Glomerular visceral epithelial cell (primary cell): ENCODE data around the gene ZFAND2B.
"Not testable (repeated sequence)": the region's sequence is repeated elsewhere in the genome, so short reads cannot be mapped to it uniquely, and the experiment has no call there.

Source experiments
- DNase-seq: peaks from one replicate; pipeline ENCODE4 v3.0.0-alpha.2; 2016; ENCODE audit errors: extremely low spot score

The ZFAND2B gene

DNA sequence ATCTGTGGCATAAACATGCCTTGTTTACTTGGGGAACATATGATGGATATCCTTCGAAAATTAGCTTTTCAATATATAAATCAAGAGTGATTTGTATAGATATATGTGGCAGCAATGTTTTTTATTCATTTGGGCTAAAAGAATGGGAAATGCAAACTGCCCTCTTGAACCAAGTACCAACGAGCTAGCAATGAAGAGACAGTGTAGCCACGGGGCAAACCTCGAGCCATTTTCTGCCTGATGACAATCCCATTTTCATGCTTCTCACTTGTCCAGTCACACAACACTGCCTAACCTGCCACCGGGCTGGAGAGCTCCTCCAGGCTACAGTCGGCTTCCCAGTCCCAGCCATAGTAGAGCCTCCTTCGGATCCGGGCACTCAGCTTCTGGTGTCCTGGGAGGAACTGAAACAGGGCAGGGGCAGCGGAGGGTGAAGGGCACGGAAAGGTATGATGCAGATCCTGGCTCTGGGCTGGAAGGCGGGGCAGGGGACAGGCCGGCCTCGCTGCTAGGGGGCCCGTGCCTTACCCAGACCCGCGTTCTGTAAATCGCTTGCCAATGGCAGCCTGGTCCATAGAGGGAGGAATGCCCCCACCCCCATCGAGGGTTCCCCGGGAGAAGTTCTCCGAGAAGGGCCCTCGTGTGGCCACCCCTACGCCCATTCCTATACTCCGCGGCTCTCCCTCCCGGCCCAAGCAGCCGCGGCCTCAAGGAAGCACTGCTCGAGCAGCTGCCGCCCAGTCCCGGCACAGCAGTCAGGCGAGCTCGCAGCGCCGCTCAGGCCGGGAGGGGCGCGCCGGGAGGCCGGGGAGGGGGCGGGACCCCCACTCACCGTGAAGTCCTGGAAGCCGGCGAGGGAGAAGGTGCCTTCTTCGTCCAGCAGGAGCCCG lies 30.4 kb upstream of the ZFAND2B start:
- peak; percentile 54 for DNase-seq

DNA sequence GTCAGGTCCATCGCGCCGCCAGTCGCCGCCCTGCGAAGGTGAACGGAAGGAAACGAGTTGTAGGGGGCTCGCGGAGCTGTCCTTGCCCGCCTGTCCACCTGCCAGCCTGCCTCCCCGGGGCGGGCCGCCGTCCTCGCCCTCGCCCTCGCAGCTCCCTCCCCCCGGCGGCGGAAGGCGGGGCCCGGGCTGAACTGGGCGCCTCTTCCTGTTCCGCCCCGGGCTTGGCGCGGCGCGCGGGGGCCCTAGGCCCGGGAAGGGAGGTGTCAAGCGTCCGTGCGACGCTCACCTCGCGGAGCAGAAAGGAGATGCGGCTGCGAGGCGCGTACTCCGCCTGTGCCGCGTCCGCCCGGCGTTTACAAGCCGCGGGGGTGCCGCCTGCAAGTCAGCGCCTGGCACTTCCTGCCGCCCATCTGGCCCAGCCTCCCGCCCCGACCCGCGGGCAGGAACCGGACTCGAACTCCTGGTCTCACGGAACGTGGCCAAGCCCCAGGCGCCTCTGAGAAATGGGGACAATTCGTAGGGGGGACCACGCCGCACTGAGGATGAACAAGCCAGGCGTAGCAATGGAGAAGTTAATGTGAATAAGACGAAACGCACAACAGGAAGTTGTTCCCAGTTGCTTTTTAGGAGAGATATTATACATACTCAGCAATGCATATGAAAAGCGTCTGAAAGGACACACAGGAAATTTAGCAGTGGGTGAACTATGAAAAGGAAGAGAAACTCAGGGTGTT lies 29.6 kb upstream of the ZFAND2B start, which contains the start of gene CNPPD1:
TSS of gene CNPPD1 (minus strand) at position 108 of the 734 bp plus-strand sequence. CDS start at position 11, 97 bp downstream.
- DNase-seq, result peak; percentile 93

DNA sequence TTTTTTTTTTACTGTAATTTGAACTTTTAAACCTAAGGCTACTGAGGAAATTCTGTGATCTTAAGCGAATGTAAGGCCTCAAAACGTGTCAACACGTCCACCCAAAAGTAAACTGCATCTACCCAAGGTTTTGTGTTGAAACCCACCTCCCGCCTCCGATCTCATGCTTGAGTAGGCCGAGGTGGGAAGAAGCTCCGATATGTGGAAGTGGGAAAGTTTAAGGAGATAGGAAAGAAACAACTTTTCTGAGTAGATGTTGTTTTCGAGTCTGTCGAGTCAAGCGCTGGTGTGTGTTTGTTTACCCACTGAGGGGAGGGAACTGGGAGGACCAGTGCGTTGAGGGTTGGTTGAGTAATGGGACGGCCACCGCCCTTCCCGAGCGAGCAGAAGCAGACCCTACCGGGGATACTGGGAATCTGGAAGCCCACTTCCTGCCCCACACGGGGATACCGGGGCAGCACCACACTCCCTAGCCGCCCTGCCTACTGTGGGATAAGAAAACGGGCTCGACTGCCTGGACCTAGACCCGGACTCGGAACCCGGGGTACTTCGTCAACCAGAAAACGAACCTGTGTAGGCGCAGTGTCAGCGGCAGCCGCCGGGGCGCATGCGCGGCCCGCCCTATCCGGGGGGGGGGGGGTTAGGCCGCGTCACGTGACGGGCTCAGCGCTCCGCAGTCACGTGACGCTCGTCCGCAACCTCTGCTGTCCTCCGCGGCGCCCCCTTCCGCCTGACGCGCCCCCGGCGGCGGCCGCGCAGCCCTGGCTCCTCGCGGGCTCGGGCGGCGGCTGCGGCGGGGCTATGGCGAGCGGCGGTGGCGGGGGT lies 28.8 kb upstream of the ZFAND2B start, which contains the start of gene RETREG2:
TSS of gene RETREG2 (plus strand) at position 724 of the 825 bp plus-strand sequence. CDS start at position 802, 78 bp downstream.
- DNase-seq, result peak; percentile 94

DNA sequence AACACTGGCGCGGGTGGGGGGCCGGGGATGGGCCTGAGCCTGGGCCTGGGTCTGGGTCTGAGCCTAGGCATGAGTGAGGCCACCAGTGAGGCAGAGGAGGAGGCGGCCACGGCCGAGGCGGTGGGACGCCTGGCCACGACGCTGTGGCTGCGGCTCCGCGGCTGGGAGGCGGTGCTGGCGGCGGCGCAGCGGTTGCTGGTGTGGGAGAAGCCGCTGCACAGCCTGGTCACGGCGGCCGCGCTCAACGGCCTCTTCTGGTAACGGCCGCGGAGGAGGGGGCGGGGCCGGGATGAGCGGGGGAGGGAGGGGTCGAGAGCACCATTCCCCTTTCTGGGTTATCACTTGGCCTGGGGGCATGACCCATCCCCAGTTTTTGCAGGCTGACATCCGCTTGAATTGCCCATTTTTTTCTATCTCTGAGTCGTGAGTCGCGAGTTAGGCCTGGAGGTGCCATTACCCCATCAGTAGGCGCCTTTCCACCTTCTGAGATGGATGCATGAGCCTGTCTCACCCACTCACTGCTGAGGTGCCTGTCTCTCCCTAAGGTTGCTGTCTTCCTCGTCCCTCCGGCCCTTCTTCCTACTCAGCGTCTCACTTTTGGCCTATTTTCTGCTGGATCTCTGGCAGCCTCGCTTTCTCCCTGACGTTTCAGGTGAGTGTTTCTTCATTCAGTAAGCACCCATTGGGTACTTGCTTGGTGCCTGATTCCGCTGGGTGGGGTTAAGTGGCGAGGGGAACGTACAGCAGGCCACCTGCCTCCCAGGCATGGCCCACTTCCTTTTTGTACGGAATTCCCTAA lies 28.0 kb upstream of the ZFAND2B start:
- DNase-seq, result peak; percentile 47

DNA sequence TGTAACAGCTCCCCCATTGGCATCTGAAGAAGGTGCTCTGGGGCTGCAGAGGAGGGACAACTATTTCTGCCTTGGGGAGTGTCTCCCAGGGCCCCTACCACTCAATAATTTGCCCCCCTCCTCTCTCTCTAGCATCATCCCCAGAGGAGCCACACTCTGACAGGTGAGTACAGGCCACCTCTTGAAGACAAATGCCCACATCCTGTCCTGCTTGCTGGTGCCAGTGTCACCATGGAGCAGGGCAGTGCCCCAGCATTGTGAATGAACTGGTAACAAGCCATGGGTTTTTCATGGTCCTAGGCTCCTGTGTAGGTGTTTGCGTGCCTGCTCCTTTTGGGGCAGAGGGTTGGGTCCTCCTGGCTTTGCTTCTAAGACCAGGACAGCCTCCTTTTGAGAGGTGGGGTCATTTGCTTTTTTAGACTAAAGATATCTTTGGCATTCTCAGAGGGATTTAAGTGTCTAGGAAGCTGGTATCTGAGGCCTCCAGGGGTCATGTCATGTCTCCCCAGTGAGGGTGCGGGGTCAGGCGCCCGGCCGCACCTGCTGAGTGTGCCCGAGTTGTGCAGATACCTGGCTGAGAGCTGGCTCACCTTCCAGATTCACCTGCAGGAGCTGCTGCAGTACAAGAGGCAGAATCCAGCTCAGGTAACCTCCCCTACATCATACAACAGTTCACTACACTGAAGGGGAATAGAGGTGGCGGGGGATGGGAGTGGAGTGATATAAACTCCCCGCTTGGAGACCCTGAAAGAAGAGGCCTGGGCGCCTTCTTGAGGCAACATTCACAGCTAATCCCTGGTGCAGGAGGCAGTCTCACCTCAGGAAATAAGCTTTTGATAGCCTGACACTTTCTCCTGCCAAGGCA lies 26.7 kb upstream of the ZFAND2B start:
- no peak for DNase-seq

DNA sequence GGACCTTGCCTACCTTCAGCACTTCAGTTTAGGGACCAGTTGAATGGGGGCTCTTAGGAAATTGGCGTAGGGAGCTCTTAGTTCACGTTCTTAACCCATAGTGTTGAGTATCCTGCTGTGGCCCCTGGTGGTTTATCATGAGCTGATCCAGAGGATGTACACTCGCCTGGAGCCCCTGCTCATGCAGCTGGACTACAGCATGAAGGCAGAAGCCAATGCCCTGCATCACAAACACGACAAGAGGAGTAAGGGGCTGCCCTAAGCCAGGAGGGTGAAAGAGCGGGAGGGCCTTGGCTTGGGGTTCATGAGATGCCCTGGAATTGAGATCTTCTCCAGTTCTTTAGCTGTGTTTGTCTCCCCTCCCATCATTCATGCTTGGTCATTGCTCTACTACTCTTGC lies 25.6 kb upstream of the ZFAND2B start:
- no peak for DNase-seq

DNA sequence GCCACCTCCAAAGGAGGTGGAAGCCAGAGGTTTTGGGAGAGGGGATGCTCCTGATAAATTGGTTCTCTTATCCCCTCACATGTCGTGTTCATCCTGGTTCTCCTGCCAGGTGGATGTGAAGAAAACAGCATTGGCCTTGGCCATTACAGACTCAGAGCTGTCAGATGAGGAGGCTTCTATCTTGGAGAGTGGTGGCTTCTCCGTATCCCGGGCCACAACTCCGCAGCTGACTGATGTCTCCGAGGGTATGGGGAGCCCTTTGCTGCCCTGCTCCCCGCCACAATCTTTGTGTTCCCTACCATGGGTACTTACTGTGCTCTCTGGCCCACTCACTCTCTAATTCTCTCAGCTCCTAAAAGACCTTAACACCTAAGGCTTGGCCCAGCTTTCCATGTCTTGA lies 25.1 kb upstream of the ZFAND2B start:
- DNase-seq, result no peak

DNA sequence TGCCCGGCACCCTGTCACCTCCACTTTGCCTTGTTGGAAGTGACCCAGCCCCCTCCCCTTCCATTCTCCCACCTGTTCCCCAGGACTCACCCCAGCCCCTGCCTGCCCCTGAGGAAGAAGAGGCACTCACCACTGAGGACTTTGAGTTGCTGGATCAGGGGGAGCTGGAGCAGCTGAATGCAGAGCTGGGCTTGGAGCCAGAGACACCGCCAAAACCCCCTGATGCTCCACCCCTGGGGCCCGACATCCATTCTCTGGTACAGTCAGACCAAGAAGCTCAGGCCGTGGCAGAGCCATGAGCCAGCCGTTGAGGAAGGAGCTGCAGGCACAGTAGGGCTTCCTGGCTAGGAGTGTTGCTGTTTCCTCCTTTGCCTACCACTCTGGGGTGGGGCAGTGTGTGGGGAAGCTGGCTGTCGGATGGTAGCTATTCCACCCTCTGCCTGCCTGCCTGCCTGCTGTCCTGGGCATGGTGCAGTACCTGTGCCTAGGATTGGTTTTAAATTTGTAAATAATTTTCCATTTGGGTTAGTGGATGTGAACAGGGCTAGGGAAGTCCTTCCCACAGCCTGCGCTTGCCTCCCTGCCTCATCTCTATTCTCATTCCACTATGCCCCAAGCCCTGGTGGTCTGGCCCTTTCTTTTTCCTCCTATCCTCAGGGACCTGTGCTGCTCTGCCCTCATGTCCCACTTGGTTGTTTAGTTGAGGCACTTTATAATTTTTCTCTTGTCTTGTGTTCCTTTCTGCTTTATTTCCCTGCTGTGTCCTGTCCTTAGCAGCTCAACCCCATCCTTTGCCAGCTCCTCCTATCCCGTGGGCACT lies 24.0 kb upstream of the ZFAND2B start:
- DNase-seq, result no peak

DNA sequence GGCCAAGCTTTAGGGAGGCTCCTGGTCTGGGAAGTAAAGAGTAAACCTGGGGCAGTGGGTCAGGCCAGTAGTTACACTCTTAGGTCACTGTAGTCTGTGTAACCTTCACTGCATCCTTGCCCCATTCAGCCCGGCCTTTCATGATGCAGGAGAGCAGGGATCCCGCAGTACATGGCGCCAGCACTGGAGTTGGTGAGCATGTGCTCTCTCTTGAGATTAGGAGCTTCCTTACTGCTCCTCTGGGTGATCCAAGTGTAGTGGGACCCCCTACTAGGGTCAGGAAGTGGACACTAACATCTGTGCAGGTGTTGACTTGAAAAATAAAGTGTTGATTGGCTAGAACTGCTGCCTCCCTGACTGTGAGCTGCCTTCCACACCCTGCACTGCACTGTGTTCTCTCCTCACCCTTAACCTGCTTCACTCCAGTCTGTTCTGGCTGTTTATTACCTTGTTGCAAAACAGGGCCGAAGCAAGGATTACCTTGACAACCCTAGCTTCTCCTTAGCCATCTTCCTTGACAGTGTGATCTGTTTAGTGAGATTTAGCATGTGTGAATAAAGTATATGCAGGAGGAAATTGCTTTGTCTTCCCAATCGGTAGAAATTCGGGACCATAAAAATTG lies 23.3 kb upstream of the ZFAND2B start:
- DNase-seq, result no peak

DNA sequence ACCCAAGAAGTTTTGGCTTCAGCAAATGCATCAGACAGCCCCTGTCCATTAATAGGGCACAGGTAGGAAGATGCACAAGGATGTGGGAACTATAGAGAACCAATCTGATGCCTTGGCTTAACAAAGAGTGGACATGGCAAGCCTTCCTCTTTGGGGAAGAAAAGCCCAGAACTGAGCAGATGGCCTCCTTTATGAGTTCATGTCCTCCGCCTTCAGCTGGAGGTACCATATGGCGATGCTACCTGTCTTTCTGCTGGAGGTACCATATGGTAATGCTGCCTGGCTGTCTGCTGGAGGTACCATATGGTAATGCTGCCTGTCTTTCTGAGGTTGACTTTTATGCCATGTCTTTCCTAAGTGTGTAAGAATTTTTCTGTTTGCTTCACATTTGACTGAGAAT lies 22.5 kb upstream of the ZFAND2B start:
- DNase-seq, result no peak

DNA sequence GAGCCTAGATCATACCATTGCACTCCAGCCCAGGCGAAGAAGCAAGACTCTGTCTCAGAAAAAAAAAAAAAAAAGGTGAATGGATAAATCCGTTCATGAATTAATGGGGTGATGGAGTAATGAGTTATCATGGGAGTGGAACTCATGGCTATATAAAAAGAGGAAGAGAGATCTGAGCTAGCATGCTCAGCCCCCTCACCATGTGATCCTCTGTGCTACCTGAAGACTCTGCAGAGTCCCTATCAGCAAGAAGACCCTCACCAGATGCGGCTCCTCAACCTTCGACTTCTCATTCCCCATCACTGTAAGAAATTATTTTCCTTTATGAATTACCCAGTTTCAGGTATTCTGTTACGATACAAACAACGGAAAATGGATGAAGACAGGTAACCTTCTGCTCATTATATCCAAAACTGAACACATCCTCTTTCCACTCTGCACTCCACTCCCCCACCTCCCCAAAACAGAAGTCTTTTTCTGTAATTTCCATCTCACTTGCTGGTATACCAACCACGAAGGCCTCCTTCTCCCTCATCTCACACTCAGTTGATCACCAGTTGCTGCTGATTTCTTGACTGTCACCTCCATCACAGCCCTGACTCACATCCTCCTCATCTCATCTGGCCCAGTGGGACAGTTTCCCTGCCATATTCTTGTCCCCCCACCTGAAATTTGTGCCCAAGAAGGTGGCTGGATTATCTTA lies 19.7 kb upstream of the ZFAND2B start:
- no peak for DNase-seq

DNA sequence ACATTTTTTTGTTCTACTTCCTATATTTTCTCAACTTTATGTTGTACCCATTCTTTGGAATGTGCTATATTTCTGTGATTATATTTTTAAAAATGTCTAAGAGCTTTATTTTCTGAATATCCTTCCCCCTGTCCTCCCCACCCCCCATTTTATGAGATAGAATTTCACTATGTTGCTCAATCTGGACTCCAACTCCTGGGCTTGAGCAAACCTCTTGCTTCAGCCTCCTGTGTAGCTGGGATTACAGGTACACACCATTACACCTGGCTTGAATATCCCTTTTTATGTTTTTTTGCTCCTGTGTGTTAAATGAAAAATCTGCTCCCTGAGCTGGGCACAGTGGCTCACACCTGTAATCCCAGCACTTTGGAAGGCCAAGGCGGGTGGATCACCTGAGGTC lies 9.2 kb upstream of the ZFAND2B start:
- DNase-seq, result no peak

DNA sequence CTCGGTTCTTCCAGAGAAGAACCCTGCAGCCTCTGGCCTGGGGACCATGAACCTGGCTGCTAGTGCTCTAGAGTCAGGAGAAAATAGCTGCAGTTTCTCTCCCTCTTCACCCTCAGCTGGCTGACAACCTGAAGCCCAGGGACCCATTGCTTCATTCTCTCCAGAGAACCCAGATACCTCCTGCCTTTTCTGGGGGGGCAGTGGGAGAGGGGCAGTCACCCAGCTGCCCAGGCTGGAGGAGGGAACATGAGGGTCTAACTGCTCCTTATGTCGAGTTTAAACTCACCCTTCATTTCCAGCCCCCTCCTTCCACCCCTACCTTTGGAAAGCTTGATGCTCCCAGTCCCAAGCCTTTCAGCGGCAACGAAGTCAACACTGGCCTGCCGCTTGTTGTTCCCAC lies 7.6 kb upstream of the ZFAND2B start:
- DNase-seq, result no peak

DNA sequence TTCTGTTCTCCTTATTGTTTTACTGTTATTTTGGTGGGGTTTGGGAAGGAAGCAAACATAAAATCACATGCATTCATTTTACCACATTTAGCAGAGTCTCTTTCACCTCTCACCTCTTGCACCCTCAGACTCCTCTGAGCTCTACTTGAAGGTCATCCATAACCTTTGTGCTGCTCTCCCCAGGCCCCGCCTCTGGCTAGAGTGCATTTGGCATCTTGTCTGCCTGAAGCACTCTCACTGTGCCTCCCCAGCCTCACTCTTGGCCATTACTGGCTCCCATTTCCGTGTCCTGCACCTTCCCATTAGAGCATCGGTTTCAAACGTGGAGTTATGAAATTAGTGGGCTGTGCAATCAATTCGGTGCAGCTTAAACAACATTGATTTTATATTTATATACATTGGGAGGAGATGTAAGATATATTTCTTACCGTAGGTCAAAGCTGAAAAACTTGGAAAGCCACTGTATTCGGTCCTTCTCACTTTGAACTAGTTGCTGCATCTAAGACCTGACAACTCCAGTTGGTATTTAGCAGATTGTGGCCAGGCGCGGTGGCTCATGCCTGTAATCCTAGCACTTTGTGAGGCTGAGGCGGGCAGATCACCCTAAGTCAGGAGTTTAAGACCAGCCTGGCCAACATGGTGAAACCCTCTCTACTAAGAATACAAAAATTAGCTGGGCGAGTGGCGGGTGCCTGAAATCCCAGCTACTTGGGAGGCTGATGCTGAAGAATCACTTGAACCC lies 6.9 kb upstream of the ZFAND2B start:
- no peak for DNase-seq

DNA sequence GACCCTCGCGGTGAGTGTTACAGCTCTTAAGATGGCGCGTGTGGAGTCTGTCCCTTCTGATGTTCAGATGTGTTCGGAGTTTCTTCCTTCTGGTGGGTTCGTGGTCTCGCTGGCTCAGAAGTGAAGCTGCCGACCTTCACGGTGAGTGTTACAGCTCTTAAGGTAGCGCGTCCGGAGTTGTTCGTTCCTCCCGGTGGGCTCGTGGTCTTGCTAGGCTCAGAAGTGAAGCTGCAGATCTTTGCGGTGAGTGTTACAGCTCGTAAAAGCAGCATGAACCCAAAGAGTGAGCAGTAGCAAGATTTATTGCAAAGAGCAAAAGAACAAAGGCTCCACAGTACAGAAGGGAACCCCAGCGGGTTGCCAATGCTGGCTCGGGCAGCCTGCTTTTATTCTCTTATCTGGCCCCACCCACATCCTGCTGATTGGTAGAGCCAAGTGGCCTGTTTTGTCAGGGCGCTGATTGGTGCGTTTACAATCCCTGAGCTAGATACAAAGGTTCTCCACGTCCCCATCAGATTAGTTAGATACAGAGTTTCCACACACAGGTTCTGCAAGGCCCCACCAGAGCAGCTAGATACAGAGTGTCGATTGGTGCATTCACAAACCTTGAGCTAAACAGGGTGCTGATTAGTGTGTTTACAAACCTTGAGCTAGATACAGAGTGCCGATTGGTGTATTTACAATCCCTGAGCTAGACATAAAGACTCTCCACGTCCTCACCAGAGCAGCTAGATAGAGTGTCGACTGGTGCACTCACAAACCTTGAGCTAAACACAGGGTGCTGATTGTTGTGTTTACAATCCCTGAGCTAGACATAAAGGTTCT lies 5.9 kb upstream of the ZFAND2B start:
- DNase-seq, result not testable (repeated sequence)

DNA sequence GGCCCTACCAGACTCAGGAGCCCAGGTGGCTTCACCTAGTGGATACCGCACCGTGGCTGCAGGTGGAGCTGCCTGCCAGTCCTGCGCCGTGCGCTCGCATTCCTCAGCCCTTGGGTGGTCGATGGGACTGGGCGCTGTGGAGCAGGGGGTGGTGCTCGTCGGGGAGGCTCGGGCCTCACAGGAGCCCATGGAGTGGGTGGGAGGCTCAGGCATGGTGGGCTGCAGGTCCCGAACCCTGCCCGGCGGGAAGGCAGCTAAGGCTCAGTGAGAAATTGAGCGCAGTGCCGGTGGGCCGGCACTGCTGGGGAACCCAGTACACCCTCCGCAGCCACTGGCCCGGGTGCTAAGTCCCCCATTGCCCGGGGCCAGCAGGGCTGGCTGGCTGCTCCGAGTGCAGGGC lies 5.3 kb upstream of the ZFAND2B start:
- DNase-seq, result not testable (repeated sequence)
